ENCODE measurements around the gene SCN11A.

The SCN11A gene

GRCh38 chr3:39011191-39011736 is 40.5 kb downstream of the SCN11A start:
- in situ Hi-C loops (cut with MboI; ENCODE audit: low sequenced_read_pairs) = no loop called here

DNA sequence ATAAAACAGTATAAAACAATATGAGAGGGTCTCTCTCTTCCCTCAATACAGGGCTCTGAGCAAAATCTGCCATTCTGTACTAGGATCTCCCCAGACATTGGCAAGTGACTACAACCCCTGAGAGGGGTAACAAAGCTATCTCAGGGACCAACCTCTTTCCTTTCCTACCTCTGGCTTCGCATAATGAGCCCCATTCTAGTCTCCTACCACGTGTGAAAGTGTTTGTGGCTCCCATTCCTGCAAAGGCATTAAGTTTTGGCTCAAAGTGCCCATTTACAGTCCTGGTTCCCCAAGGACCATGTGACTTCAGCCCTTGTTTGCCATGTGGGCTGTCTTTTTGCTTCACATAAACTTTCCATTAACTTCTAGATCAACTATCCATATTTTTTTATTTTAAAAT is 46.4 kb downstream of the SCN11A start:
- in situ Hi-C loops (cut with MboI; ENCODE audit: low sequenced_read_pairs) = no loop called here
